GM12865 (cell line): Measurements from ENCODE around the gene S100PBP.
A peak's percentile ranks its signal among the peaks of the same experiment; 100 is the strongest.

Experiments
- DNase-seq: peaks from one replicate; pipeline ENCODE4 v3.0.0; 2010; ENCODE audit warnings: low read depth
- H3K4me3 ChIP-seq: 2 replicates; pipeline ENCODE4 v1.5.1; 2011; ENCODE audit warnings: mild to moderate bottlenecking, low read depth, low read length, control low read depth
- TF ChIP-seq, protein P1 (sequence below): IDR thresholded peaks from 2 replicates; pipeline ENCODE4 v1.5.1; 2011; ENCODE audit warnings: low read length, control low read depth, low read depth, inconsistent platforms; ENCODE audit not compliant: insufficient read depth; ENCODE audit errors: missing control alignments

Gene S100PBP

DNA sequence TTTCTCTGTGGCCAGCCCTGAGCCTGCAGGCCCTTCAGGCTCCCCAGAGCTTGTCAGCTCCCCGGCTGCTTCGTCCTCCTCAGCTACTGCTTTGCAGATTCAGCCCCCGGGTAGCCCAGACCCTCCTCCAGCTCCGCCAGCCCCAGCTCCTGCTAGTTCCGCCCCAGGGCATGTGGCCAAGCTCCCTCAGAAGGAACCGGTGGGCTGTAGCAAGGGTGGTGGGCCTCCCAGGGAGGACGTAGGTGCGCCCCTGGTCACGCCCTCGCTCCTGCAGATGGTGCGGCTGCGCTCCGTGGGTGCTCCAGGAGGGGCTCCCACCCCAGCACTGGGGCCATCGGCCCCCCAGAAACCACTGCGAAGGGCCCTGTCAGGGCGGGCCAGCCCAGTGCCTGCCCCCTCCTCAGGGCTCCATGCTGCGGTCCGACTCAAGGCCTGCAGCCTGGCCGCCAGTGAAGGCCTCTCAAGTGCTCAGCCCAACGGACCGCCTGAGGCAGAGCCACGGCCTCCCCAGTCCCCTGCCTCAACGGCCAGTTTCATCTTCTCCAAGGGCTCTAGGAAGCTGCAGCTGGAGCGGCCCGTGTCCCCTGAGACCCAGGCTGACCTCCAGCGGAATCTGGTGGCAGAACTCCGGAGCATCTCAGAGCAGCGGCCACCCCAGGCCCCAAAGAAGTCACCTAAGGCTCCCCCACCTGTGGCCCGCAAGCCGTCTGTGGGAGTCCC lies 45.7 kb upstream of the S100PBP start:
- TF ChIP-seq, protein P1, sequence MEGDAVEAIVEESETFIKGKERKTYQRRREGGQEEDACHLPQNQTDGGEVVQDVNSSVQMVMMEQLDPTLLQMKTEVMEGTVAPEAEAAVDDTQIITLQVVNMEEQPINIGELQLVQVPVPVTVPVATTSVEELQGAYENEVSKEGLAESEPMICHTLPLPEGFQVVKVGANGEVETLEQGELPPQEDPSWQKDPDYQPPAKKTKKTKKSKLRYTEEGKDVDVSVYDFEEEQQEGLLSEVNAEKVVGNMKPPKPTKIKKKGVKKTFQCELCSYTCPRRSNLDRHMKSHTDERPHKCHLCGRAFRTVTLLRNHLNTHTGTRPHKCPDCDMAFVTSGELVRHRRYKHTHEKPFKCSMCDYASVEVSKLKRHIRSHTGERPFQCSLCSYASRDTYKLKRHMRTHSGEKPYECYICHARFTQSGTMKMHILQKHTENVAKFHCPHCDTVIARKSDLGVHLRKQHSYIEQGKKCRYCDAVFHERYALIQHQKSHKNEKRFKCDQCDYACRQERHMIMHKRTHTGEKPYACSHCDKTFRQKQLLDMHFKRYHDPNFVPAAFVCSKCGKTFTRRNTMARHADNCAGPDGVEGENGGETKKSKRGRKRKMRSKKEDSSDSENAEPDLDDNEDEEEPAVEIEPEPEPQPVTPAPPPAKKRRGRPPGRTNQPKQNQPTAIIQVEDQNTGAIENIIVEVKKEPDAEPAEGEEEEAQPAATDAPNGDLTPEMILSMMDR = no peak
- H3K4me3 ChIP-seq = no peak overlapping the region
- no peak for DNase-seq

DNA sequence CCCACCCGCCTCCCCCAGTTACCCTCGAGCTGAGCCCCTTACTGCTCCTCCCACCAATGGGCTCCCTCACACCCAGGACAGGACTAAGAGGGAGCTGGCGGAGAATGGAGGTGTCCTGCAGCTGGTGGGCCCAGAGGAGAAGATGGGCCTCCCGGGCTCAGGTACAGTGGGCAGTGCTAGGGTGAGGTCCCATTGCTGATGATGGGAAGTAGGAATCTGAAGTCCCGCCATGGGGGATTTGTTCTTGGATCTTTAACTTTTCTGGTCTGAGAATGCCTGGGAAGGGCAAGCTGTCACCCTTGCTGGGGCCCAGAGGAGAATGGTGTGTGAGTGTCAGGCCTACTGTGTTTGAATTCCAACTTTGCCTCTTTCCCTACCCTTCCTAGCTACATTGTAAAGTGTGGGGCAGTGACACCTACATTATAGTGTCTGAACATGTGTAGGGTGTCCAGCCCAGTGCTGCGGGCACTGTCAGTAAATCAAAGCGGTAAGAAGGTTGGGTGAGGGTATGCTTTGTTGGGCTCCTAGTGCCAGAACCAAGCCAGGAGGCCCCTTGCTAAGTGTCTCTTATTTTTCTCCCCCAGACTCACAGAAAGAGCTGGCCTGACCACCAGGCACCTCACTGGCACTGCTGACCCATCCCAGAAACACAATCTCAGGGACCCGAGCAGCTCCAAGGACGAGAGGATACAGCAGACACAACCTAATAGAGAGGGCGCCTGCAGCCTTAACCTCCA lies 45.0 kb upstream of the S100PBP start:
- H3K4me3 ChIP-seq = no peak overlapping the region
- TF ChIP-seq, protein P1 = no peak
- no peak for DNase-seq

DNA sequence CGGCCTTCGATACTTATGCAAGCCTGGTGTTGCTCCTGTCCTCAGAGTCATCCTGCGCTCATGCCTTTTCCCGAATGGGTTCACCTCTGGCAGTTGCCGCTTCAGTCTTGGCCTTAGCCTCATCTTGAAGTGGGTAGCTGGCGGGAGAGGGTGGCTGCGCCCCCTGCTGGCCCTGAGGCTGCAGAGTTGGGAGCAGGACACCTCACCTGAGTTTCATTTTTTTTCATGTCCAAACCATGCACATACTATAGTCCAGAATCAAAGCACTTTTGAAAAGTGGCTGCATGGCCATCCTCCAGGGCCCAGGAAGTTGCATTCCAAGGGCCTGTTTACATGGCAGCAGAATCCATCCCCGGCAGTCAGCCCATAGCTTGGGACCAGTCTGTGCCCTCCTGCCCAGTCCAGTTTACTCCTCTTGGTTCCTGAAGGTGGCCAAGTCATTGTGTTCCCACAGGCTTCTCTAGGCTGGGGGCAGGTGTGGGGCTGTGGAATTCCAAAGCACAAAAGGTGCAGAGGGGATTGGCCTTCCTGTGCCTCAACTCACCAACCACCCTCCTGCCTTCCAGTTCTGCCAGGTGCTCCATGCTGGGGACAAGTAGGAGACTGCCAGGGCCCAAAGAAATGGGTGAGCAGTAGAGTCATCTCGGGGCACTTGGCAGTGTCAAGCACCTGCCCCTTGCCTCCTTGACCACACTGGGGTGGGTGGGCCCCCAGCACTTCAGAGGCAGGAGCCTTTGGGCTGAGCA lies 44.3 kb upstream of the S100PBP start:
- no peak overlapping the region for H3K4me3 ChIP-seq
- peak; percentile 86 for DNase-seq
- TF ChIP-seq, protein P1 = peak; percentile 98

DNA sequence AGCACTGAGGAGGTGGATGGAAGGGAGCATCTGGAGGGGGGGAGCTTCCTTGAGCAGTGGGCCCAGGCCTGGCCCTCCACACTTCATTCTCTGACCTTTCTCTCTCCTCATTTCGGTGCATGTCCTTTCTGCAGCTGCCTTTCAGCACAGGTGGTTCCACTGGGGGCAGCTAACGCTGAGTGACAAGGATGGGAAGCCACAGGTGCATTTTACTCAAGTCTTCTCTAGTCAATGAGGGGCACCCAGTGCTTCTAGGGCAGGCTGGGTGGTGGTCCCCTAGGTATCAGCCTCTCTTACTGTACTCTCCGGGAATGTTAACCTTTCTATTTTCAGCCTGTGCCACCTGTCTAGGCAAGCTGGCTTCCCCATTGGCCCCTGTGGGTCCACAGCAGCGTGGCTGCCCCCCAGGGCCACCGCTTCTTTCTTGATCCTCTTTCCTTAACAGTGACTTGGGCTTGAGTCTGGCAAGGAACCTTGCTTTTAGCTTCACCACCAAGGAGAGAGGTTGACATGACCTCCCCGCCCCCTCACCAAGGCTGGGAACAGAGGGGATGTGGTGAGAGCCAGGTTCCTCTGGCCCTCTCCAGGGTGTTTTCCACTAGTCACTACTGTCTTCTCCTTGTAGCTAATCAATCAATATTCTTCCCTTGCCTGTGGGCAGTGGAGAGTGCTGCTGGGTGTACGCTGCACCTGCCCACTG lies 43.5 kb upstream of the S100PBP start:
- TF ChIP-seq, protein P1 = no peak
- H3K4me3 ChIP-seq = no peak overlapping the region
- no peak for DNase-seq

DNA sequence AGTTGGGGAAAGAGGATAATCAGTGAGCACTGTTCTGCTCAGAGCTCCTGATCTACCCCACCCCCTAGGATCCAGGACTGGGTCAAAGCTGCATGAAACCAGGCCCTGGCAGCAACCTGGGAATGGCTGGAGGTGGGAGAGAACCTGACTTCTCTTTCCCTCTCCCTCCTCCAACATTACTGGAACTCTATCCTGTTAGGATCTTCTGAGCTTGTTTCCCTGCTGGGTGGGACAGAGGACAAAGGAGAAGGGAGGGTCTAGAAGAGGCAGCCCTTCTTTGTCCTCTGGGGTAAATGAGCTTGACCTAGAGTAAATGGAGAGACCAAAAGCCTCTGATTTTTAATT lies 43.0 kb upstream of the S100PBP start:
- H3K4me3 ChIP-seq = no peak overlapping the region
- no peak for DNase-seq
- TF ChIP-seq, protein P1 = no peak

DNA sequence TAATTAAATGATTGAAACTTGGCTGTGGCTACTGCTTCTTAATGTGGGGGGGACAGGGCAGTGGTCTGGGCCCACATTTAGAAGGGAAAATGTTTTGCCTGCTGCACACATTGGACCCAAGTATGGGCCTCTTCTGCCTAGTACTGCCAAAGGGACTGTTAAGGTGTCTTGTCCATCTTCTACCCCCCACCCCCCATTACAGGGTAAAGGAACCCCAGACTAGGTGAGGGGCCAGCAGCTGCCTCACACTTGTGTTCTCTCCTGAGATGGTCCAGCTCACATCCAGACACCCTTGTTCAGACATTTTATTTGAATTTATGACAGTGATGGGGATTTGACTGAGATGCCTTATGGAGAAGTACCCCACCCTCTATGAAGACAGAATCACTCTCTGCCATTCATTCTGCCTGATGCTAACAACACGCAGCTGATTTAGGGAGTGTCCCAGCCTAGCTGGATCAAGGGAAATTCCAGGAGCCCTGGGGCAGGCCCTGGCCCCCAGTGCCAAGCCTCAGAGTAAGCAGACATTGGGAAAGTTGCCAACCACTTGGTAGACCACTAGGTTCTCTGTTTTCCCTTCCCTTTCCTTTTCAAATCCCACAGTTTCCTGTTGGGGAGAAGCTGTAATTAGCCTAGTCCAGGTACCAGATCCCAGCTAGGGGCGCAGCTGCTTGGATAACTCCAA lies 42.4 kb upstream of the S100PBP start:
- H3K4me3 ChIP-seq = no peak overlapping the region
- TF ChIP-seq, protein P1 = no peak
- no peak for DNase-seq
